ENCODE data around the gene NIPSNAP3A. TPM values are rescaled to one million over a fixed set of nuclear protein-coding genes. Genes with fewer than 3 reads are reported as not detected.

The NIPSNAP3A gene
- polyA plus RNA-seq, 3 donors, result 26.9 to 103 (median 97.8) TPM

- no peak for DNase-seq
- peak overlapping the region; percentile 90 to 94 for H3K27ac ChIP-seq (ENCODE audit: low read depth in 1 of 2, low read length in 2 of 2)
- Mint-ChIP-seq H3K27me3 (ENCODE audit: low read depth in 3 of 3) (no peaks in the 10 kb centered on the region), H3K27ac (peak overlapping the region; percentile 95 to 99 (median 97)), H3K9me3 (no peaks in the 10 kb centered on the region), H3K4me3 (peak overlapping the region; percentile 94 to 99), H3K4me1 (peaks cover 28% of the 10 kb centered on the region), H3K36me3 (peaks cover 13 to 16% of the 10 kb centered on the region in 2 donors)
- H3K4me3 ChIP-seq (replicated peaks in 1 of 3; ENCODE audit: low read depth in 2 of 3, low read length in 3 of 3), result peak overlapping the region; percentile 56 to 91 (median 85)
- peaks cover 14 to 16% of the 10 kb centered on the region in 2 donors for H3K36me3 ChIP-seq (replicated peaks in 1 of 2; ENCODE audit: control insufficient read depth in 1 of 2, insufficient read depth in 2 of 2, low read length in 2 of 2)
- H3K9ac ChIP-seq (ENCODE audit: insufficient read depth, low read length, poor library complexity, severe bottlenecking), result peak overlapping the region; percentile 86
- WGBS (ENCODE audit: insufficient coverage), result 0% methylated on average over 4 of the region's 9 CpGs
- peaks cover 33% of the 10 kb centered on the region for H3K79me2 ChIP-seq (ENCODE audit: insufficient read depth, low read length)
- peak overlapping the region; percentile 90 for H2AFZ ChIP-seq (ENCODE audit: insufficient read depth, low read depth, low read length, poor library complexity, severe bottlenecking)
- peak overlapping the region; percentile 83 for H3K4me2 ChIP-seq (replicated peaks; ENCODE audit: extremely low read depth, low read length, poor library complexity, severe bottlenecking)
- H3K9me3 ChIP-seq (replicated peaks in 1 of 2; ENCODE audit: control insufficient read depth in 1 of 2, insufficient read depth in 1 of 2, low read length in 2 of 2), result no peaks in the 10 kb centered on the region
- H3K4me1 ChIP-seq (ENCODE audit: control insufficient read depth in 1 of 2, insufficient read depth in 2 of 2, low read length in 2 of 2), result peaks cover 25 to 33% of the 10 kb centered on the region in 2 donors
- intact Hi-C loops (cut with micrococcal nuclease), result no loop called here
- TF ChIP-seq, protein P1, sequence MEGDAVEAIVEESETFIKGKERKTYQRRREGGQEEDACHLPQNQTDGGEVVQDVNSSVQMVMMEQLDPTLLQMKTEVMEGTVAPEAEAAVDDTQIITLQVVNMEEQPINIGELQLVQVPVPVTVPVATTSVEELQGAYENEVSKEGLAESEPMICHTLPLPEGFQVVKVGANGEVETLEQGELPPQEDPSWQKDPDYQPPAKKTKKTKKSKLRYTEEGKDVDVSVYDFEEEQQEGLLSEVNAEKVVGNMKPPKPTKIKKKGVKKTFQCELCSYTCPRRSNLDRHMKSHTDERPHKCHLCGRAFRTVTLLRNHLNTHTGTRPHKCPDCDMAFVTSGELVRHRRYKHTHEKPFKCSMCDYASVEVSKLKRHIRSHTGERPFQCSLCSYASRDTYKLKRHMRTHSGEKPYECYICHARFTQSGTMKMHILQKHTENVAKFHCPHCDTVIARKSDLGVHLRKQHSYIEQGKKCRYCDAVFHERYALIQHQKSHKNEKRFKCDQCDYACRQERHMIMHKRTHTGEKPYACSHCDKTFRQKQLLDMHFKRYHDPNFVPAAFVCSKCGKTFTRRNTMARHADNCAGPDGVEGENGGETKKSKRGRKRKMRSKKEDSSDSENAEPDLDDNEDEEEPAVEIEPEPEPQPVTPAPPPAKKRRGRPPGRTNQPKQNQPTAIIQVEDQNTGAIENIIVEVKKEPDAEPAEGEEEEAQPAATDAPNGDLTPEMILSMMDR (IDR thresholded peaks at IDR 0.05), result no peak
- H4K20me1 ChIP-seq (ENCODE audit: insufficient read depth, low read length), result no peaks in the 10 kb centered on the region
- H3K27me3 ChIP-seq (ENCODE audit: control insufficient read depth in 2 of 2, insufficient read depth in 2 of 2, low read length in 2 of 2), result no peaks in the 10 kb centered on the region
Observed at GRCh38 chr9:104747245-104747564, 278 bp upstream of the NIPSNAP3A start.

DNA sequence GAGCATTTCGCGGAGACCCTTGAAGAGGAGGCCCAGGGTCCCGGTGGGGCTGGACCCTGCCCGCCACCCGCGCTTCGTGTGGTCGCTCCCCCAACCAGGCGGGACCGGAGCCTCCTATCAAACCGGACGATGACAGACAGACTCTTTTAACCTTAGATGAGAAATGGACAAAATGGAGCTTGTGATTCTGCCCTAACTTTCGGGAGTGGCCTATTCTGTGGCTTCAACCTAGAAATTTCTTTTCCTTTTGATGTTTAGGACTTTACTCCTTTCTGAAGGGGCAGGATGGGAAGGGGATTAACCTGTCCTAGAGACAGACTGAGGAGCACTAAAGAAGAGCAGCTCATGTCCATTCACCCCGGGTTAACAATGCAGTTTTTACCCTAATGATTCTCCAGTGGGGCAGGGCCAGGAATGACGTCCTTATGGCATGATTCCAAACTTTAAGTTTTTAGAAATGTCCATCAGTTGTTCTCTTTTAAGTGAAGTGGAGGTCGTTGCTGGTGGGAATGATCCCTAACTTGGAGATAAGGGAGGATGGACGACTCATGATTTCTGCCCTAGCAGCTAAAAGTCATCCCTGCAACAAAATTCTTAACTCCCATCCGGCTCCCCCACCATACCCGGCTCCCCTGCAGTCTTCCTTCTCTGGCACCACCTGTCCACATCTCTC lies 1.0 kb downstream of the NIPSNAP3A start:
- H3K4me1 Mint-ChIP-seq, result peaks cover 28% of the 10 kb centered on the region
- Histone ChIP-seq H3K9ac (ENCODE audit: insufficient read depth, low read length, poor library complexity, severe bottlenecking) (peak overlapping the region; percentile 86), H3K79me2 (ENCODE audit: insufficient read depth, low read length) (peaks cover 33% of the 10 kb centered on the region), H3K27me3 (ENCODE audit: control insufficient read depth in 2 of 2, insufficient read depth in 2 of 2, low read length in 2 of 2) (no peaks in the 10 kb centered on the region), H4K20me1 (ENCODE audit: insufficient read depth, low read length) (no peaks in the 10 kb centered on the region), H2AFZ (ENCODE audit: insufficient read depth, low read depth, low read length, poor library complexity, severe bottlenecking) (peak overlapping the region; percentile 90), H3K4me2 (replicated peaks; ENCODE audit: extremely low read depth, low read length, poor library complexity, severe bottlenecking) (peak overlapping the region; percentile 83), H3K4me3 (replicated peaks in 1 of 3; ENCODE audit: low read depth in 2 of 3, low read length in 3 of 3) (peak overlapping the region; percentile 56 to 91 (median 85)), H3K27ac (ENCODE audit: low read depth in 1 of 2, low read length in 2 of 2) (peak overlapping the region; percentile 90 to 94), H3K4me1 (ENCODE audit: control insufficient read depth in 1 of 2, insufficient read depth in 2 of 2, low read length in 2 of 2) (peaks cover 25 to 33% of the 10 kb centered on the region in 2 donors), H3K9me3 (replicated peaks in 1 of 2; ENCODE audit: control insufficient read depth in 1 of 2, insufficient read depth in 1 of 2, low read length in 2 of 2) (no peaks in the 10 kb centered on the region), H3K36me3 (replicated peaks in 1 of 2; ENCODE audit: control insufficient read depth in 1 of 2, insufficient read depth in 2 of 2, low read length in 2 of 2) (peaks cover 27 to 29% of the 10 kb centered on the region in 2 donors)
- intact Hi-C loops (cut with micrococcal nuclease), result no loop called here
- peaks cover 24 to 28% of the 10 kb centered on the region in 2 donors for H3K36me3 Mint-ChIP-seq
- DNase-seq, result peak; percentile 12 to 22 (median 19)
- WGBS (ENCODE audit: insufficient coverage), result 5% methylated on average over 12 of the region's 19 CpGs
- H3K4me3 Mint-ChIP-seq, result peak overlapping the region; percentile 94 to 99
- TF ChIP-seq, protein P1 (IDR thresholded peaks at IDR 0.05), result no peak
- H3K9me3 Mint-ChIP-seq, result no peaks in the 10 kb centered on the region
- H3K27ac Mint-ChIP-seq, result peak overlapping the region; percentile 95 to 99 (median 97)
- no peaks in the 10 kb centered on the region for H3K27me3 Mint-ChIP-seq (ENCODE audit: low read depth in 3 of 3)

Measured in CD14-positive monocyte (primary cell).